Measurements from ENCODE around the gene C2CD4B.

C2CD4B gene

GRCh38 chr15:62142736-62143135, 22.3 kb downstream of the C2CD4B start:
- DNase-seq (ENCODE audit: low read depth), result no peak
- H3K4me3 ChIP-seq (ENCODE audit: low read depth, low read length), result no peak overlapping the region
- no peak for TF ChIP-seq CTCF (conservative IDR thresholded peaks at IDR 0.05; ENCODE audit: low read depth, low read length)

GRCh38 chr15:62141643-62142588, 23.2 kb downstream of the C2CD4B start:
- H3K4me3 ChIP-seq (ENCODE audit: low read depth, low read length), result no peak overlapping the region
- no peak for DNase-seq (ENCODE audit: low read depth)
- TF ChIP-seq CTCF (conservative IDR thresholded peaks at IDR 0.05; ENCODE audit: low read depth, low read length), result no peak

DNA sequence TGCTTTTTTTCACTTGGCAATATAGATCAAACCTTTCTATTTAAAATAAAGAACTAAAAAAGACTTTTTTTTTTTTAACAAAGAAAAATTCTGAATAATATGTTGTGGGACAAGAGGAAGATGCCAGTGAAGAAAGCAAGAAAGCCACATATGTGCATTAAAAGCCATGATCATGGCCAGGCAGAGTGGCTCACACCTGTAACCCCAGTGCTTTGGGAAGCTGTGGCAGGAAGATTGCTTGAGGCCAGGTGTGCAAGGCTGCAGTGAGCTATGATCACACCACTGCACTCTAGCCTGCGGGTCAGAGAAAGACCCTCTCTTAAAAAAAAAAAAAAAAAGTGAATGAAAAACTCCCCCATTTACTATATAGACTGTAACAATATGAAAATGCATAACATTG, 23.9 kb downstream of the C2CD4B start:
- H3K4me3 ChIP-seq (ENCODE audit: low read depth, low read length), result no peak overlapping the region
- no peak for DNase-seq (ENCODE audit: low read depth)
- no peak for TF ChIP-seq CTCF (conservative IDR thresholded peaks at IDR 0.05; ENCODE audit: low read depth, low read length)

GRCh38 chr15:62138124-62138523, 27.0 kb downstream of the C2CD4B start:
- no peak overlapping the region for H3K4me3 ChIP-seq (ENCODE audit: low read depth, low read length)
- DNase-seq (ENCODE audit: low read depth), result peak; percentile 93
- no peak for TF ChIP-seq CTCF (conservative IDR thresholded peaks at IDR 0.05; ENCODE audit: low read depth, low read length)

DNA sequence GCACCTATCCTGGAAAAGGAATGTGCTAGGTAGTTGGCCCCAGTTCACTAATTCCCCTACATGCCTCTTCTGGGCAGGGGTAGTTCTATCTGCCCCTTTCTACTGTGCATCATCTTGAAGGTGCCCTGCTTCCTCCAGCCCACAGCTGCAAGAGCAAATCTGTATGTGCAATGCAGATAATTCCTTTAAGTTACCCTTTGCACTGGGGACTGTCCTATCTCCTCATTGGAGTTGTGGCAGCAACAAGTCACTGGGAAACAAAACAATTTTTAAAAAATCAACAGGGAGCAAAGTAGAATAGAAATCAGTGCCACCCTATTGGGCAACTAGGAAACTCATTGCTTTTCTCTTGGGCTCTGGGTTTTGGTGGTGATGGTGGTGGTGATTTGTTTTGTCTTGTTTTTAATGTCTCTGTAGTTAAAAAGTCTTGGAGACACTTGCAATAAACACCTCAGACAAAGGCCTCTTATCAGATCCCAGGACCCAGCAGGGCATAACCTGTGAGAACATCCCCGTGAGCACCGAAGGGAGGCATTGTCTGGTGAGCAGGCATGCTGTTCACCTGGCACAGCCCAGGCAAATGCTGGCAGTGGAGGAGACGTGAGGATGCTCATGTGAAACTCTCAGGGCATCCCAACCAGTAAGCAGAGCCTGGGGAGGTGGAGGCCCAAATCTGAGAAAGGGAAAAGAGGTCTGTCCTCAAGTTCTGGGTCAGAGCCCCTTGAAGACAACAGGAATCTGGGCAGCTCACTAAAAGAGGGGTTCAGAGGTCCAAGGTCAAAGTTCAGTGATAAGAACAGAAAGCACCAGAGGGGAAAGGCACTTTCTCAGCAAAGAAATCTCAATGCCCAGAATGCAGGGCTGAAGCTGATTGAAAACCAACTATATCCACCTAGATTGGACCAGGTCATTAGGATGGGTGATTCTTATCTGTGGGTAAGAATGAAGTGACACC, 27.9 kb downstream of the C2CD4B start:
- H3K4me3 ChIP-seq (ENCODE audit: low read depth, low read length), result no peak overlapping the region
- DNase-seq (ENCODE audit: low read depth), result no peak
- TF ChIP-seq CTCF (conservative IDR thresholded peaks at IDR 0.05; ENCODE audit: low read depth, low read length), result no peak

DNA sequence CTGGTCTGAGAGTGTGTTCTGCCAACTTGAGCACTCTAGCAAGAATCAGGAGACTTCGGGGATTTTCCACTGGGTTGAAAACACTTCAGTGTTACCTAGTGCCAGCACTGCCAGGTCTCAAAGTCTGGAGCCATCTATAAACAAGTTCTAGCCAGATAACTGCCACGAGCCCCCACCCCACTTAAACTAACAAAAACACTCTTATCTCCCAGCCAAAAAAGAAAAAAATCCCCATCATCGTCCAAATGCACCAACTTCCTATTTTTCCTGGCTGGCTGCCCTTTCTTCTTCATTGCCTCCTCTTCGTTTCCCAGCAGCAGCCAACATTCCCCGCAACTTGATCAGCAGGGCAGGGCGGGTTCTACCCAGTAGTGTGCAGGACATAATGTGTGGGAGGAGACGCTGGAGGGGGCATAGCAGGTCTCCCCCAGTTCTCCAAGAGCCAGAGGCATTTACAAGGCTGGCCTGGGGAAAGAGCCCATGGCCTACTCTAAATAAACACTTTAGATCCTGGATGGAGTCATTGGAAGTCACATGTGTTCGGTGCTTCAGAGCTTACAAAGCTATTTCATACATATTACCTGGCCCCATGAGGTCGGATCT, 29.5 kb downstream of the C2CD4B start:
- peak; percentile 57 for DNase-seq (ENCODE audit: low read depth)
- H3K4me3 ChIP-seq (ENCODE audit: low read depth, low read length), result no peak overlapping the region
- no peak for TF ChIP-seq CTCF (conservative IDR thresholded peaks at IDR 0.05; ENCODE audit: low read depth, low read length)

All from choroid plexus epithelial cell (primary cell).